Stimulated activated CD8-positive, alpha-beta memory T cell treated with anti-CD3 and anti-CD28 coated beads, Interleukin-2, amount 100 ng/mL, for 1 hour (primary cell): ENCODE measurements around the gene PRDM11.
A peak's percentile ranks its signal among the peaks of the same experiment; 100 is the strongest.
"Not testable (repeated sequence)": the region's sequence is repeated elsewhere in the genome, so short reads cannot be mapped to it uniquely, and the experiment has no call there.

Source experiments
- DNase-seq, 2 donors: peaks; one replicate each; pipeline ENCODE4 v3.0.0-alpha.2; 2020; ENCODE audit warnings: low read depth in 2 of 2

Gene PRDM11

DNA sequence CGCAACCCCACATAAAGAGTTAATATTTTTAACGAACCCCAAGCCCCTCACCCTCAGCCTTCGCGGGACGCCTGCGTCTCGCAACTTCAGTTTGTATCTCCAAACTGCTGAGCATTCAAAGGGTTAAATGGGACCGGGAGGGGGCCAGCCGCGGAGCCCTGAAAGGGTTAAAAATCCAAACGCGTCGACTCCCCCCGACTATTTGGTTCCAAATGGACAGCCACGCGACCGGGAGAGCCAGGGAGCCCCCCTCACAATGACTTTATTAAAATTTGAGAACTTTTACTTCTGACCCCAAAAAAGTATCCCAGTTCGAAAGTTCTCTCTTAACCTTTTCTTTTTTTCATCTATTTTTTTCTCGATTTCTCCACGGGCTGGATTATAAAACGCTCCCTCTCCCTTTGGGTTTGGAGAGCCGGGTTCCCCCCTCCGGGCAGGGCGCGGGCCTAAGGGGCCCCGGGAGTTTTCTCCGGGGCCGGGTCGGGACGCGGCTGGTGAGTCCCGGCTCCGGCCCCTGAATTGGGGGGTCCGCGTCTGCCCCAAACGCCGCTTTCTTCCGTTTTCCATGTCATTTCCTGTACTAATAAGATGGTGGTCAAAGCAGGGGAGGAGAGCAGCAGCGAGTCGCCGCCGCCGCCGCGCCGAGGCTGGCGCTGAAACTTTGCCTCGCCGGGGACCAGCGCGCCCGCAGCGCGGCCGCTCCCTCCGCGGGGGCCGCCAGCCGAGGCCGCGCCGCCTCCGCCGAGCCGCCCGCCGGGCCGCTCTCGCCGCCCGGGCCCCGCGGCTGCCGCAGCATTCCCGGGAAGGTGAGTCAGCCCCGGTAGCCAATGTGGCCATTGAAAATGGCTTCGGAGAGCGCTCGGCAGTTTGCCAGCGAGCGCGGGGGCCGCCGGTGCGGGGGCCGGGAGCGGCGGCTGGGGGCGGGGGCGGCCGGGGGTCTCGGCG is at the start of gene PRDM11:
TSS of gene PRDM11 (plus strand) at position 568 of the 945 bp plus-strand sequence. CDS start 35,128 bp downstream, outside the sequence.
- DNase-seq = peak; percentile 16 to 27

DNA sequence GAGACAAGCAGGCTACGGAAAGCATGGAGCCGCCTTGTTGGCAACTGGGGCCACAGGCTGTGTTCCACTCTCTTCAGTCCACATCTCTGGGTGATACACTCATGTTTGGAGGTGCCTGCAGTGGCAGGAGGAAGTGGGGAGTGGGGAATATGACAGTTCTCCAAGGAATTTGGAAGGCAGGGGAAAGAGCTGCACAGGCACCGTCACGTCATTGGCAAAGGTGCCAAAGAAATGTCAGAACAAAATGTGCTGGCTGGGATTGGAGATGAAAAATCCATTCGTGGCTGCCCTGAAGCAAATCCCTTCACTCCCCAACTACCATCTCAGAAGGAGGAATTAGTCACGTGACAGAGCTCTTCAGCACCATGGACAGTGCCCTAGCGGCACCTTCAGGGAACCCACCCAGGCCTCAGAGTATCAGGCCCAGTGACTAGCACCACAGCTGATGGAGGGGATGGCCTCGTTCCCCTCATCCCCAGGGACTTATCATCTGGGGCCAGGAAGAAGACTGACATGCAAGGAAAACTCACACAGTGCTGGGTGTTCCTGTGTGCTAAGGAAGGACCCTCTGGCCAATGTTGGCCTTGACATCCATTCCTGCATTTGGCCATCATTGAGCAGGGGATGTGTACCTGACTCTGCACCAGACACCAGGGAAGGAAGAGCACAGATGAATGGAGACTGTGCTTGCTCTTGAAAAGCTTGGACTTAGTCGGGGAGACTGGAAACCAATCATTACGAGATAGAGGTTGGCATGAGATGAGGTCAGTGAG is 48.5 kb upstream of the PRDM11 start:
- no peak for DNase-seq

DNA sequence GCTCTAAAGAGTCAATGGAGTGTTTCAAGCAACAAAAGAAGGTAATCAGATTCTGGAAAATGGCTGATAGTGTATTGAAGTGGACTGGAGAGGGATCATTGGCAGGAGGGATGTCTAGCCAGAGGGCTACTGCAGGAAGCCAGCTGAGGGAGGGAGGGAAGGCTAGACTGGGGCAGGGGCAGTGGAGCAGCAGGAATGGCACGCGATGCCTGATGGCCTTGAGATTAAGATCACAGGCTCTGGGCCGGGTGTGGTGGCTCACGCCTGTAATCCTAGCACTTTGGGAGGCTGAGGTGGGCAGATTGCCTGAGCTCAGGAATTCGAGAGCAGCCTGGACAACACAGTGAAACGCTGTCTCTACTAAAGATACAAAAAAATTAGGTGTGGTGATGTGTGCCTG is 47.5 kb upstream of the PRDM11 start:
- DNase-seq = no peak

DNA sequence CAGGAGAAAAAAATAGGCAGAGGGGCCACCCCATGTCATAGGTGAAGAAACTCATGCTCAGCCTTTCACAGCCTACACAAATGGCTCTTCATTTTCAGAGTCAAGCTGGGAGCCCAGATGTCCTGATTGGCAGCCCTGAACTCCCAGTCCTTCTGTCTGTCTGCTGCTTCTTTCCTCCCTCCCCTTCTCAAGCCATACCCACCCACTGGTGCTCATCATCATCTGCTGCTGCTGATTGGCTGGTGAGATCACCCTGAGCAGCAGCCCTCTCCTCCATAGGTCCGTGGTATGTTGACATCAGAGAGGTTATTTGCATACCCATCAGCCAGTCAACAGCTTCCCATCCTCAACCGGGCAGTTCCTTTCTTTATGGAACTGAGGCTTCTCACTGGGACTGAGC is 46.1 kb upstream of the PRDM11 start:
- DNase-seq = no peak

DNA sequence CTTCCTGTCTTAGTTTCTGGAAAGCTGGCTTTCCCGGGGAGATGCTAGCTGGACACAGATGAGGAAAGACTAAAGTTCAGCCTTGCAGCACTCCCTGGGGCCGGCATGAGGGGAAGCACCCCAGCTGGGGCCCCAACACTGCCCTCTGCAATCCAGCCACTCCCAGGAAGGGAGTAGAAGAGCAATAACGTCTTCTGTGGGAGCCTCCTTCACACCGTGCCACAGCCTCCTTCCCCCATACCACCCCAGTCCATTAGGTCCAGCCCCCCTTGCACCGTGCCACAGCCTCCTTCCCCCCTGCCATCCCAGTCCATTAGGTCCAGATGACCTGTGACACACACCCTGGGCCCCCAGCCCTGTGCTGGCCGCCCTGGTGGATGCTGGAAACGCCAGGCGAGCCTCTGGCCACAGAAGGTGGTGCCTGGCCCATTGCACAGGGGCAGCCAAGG is 44.1 kb upstream of the PRDM11 start:
- no peak for DNase-seq

DNA sequence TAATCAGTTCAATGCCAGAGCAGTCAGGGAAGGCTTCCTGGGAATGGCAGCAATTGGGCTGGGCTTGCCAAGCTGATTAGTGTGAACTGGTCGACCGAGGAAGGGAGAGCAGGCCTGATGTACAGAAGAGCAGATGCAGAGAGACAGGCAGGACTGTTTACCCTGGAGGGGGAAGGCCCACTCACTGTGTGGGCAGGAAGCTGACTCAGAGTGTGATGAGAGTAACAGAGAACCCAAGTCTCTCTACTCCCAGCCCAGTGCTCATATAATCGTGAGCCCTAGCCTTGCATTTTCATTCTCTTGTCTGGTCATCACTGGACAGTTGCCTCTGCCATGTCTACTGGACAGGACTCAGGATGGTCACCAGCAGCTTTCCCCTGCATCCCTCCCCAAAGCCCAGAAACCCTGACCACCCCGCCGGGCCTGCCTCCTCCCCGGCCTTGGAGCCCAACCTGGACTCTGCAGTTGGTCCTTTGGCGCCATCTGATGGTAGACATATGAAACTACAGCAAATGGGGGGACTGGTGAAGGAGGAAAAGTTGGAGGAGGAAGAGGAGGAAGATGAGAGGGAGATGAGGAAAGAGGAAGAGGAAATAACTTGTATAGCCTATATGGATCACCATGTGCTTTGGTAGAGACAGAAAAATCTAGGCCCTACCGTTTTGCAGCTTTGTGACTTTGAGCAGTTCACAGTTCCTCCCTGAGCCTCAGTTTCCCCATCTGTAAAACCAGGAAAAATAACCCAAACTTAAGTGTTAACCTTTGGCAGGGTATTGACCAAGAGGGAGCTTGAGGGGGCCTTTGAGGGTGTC is 43.4 kb upstream of the PRDM11 start:
- peak; percentile 31 to 46 for DNase-seq

DNA sequence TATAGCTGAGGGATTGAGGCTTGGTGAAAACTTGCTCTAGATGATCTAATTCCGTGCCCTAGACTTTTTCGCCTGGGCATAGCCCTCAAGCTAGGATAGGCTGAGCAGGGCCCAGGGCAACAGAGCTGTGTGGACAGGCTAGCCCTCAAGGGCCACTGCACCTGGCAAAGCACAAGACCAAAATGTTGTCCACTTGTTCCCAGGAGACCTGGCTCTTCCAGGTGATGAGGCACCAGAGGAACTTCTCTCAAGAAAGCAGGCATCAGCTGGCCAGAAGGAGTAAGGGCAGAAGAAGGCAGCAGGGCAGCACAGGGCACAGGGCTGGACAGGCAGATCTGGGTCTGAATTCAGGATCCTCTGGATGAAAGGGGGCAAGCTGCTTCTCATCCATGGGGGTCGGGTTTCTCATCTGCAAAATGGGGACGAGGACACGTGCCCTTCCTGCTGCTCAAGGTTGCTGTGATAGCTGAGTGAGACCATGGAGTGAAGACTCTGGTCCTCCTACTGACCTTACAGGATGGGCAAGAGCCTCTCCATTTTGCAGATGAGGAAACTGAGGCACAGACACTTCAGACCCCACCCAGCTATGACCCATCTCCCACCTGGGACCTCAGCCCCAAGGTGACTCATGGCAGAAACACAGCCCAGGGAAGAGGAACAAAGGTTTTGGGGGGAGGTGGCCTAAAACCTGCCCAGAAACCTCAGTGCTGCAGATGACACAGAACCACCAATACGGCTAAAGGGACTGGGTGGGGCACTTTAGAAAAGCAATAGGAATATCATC is 42.2 kb upstream of the PRDM11 start:
- DNase-seq = no peak

DNA sequence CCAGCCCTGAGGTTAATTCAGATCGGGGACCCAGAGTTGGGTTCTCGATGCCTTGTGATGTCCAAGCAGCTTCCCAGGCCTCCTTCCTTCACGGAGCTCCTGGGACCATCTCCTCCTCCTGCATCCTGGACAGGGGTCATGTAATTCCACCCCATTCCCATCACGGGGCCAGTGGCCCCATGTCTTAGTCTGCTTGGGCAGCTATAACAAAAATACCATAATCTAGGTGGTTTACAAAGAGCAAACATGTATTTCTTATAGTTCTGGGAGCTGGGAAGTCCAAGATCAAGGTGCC is 41.7 kb upstream of the PRDM11 start:
- DNase-seq = no peak

DNA sequence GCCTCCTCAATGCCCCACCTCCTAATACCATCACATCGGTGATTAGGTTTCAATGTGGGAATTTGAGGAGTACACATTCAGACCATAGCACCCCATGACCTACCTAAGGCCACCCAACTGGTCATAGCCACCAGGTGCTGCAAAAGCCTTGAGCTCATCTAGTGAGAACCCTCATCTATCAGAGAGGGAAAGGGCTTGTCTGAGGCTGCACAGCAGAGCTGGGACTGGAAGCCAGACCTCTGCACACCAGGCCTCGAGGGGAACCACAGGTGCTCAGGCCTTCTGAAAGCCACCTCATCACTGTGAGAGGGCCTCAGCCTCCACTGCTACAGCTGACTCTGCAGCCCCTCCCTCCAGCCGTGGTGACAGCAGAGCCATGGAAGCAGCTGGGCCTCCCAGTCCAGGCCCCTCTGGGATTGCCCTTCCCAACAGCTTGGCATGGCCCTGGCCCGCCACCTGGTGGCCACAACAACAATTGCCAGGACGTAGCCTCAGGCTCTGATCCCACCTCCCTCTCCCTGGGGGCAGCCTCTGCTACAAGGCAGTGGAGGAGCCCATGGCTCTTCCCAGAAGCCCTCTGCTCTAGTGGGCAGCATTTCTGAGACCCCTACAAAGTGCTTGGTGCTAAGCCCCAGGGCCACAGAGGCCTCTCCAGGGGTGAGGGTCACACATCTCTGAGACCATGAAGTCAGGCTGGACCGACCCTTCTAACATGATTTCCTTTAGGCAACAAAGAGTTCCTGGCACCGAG is 41.0 kb upstream of the PRDM11 start:
- peak; percentile 20 to 28 for DNase-seq

DNA sequence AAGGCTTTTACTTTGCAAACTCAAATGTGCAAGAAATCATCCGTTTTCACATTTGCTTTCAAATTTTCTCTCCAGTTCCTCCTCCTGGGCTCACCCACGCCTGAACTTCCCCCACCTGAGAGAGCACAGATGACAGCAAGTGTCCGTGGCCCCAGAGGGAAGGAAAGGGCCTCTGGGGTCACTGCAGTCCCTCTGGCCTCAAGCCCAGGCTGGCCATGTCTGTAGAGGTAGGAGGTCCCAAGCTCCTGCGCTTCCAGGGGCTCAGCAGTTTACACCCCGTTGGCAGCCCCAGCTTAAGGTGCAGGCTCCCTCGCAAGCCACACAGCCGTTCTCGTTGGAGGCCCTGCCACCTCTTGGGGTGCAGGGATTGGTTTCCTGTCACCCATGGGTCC is 40.5 kb upstream of the PRDM11 start:
- no peak for DNase-seq

DNA sequence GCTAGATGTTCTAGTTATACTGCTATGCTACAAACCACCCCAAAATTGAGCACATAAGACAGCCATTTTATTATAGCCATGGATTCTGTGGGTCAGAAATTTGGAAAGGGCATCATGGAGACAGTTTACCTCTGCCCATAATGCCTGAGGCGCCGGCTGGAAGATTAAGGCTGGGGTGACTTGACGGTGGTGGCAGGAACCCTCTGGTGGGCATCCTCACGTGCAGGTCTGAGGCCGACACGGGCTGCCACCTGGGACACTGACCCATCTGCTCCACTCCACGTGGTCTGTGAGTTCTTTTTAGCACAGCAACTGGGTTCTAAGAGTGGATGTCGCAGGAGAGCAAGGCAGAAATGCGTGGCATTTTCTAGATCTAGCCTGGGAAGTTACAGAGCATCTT is 40.0 kb upstream of the PRDM11 start:
- no peak for DNase-seq

DNA sequence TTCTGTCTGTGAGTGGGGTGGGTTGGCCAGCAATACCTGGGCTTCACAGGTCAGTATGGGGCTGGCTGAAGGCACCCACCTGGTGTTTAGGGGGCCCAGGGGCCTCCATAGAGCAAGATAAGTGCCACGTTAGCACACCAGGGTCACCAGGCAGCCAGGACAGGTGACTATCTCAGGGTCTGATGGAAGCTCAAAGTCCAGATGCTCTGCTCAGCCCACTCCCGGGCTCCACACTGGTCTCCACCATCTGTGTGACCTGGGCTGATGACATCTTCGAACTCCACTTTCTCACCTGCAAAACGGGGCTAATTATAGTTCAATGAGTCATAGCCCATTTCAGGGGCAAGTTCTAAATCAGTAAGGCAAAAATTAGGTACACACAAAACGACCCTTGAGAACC is 39.4 kb upstream of the PRDM11 start:
- DNase-seq = no peak

DNA sequence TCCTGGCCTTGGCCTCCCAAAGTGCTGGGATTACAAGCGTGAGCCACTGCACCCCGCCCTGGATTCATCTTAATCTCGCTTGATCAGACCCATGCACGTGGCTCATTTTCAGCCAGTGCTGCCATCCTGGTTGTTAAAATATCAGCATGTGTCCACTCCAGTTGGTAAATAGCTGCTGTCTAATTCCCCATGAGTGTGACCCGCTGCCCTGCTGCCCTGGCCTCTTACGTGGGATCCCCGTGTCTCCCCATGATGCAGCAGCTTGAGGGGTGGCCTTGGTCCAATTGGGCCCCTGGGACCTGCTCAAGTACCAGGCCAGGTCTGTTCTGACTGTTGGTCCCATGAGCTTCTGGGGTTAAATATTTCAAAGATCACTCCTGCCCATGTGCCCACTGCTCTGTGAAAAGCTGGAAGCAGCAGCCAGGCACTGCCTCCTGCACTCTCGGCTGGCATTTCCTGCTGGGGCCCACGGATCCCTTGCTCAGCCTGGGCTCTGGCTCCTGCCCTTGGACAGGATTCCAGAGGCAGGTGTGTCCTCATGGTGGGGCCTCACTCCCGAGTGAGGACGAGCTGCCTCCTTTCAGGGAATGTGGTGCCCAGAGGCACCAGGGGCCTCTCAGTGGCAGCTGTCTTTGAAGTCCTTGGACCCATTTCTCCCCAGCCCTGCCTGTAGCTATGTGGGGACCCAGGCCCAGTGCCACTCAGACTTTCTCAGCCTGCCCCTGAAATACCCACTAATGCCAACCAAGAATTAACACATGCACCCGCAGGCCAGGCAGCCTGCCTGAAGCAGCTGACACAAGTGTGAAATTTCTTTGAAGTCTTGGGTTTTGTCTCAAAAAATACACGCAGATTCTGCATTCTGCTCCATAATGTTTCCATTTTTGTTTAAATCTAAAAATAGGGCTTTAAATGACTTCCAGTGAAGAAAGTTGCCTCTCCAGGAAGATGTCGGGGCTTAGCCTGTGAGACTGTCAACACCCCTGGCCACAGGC is 38.1 kb upstream of the PRDM11 start:
- no peak for DNase-seq

DNA sequence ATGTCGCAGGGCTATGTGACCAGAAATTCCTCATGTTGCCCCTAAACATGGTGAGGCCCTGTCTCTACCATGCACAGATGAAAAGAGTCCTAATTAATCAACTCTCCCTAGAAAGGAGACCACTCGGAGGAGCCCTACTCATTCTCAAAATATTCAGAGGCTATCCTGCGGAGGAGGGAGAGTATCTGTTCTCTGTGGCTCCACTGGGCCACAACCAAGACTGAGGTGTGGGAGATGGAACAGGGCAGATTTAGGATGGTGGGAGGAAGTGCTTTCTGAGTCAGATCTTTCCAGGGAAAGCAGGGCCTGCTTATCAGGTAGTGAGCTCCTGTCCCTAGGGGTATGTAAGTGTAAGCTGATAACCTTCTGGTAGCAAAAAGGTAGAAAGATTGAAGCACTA is 37.0 kb upstream of the PRDM11 start:
- DNase-seq = no peak

DNA sequence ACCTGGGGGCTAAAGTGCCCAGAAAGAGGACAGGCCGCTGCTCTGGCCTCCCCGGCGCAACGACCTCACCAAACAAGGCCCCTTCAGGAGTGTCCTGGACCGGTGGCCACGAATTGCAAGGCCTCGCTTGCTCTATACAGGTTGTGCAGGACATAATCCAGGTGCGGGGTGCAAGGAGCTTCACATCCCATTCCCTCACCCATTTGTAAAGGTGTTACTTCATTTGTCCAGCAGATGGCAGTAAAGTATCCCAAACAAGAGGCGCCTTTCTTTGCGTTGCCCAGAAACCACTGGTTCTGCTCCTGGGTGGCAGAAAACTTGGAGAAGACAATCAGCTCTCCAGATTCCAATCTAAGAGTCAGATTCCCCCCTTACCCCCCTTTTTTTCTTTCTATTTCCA is 35.9 kb upstream of the PRDM11 start:
- DNase-seq = no peak

DNA sequence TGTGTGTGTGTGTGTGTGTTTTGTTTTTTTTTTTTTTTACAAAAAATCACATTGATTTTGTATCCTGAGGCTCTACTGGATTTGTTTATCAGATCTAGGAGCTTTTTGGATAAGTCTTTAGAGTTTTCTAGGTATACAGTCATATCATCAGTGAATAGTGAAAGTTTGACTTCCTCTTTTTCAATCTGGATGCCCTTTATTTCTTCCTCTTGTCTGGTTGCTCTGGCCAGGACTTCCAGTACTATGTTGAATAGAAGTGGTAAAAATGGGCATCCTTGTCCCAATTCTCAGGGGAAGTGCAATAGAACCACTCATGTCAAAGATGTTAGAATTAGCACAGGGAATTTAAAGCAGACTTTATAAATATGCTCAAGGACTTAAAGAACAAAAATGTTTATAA is 32.6 kb upstream of the PRDM11 start:
- DNase-seq = no peak

DNA sequence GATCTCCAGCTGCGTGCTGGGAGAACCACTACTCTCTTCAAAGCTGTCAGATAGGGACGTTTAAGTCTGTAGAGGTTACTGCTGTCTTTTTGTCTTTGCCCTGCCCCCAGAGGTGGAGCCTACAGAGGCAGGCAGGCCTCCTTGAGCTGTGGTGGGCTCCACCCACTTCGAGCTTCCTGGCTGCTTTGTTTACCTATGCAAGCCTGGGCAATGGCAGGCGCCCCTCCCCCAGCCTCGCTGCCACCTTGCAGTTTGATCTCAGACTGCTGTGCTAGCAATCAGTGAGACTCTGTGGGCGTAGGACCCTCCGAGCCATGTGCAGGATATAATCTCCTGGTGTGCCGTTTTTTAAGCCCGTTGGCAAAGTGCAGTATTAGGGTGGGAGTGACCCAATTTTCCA is 18.6 kb upstream of the PRDM11 start:
- DNase-seq = not testable (repeated sequence)

DNA sequence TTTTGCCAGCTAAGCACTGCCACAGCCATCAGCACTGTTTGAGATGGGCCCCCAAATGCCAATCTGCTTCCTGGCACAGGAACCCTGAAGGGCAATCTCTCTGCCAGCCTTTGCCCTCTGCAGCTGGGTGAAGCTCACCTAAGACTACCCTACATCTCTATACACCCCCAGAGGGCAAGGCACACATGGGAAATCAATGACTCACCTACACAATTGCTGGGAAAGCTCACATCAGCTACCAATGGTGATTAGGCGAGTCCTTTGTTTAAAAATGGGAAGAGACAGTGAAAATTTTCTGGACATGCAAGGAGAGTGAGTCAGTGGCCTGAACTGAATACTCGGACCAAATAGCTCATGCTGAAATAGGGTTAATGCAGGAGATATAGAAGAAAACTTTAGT is 12.6 kb upstream of the PRDM11 start:
- DNase-seq = no peak

DNA sequence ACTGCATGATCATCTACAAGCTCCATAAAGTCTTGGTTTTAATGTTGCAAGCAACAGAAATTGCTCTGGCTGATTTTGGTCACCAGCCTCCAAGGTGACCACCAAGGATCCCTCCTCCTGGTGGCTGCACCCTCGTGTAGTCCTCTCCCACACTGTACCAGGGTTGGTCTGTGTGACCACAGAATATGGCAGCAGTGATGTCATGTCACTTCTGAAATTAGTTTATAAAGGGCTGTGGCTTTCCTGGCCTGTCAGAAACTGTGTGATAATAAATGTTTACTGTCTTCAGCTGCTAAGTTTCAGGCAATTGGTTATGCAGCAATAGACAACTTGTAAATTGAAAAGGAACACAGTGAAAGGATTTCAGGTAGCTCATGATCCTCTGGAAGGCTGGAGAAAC is 5.3 kb upstream of the PRDM11 start:
- DNase-seq = no peak
